Iris pigment epithelial cell (primary cell): Measurements from ENCODE around the gene NARF.
"Not testable (repeated sequence)": the region's sequence is repeated elsewhere in the genome, so short reads cannot be mapped to it uniquely, and the experiment has no call there.

Experiments used
- DNase-seq: peaks from one replicate; pipeline ENCODE4 v3.0.0-alpha.2; 2011; ENCODE audit warnings: low read depth

The NARF gene

DNA sequence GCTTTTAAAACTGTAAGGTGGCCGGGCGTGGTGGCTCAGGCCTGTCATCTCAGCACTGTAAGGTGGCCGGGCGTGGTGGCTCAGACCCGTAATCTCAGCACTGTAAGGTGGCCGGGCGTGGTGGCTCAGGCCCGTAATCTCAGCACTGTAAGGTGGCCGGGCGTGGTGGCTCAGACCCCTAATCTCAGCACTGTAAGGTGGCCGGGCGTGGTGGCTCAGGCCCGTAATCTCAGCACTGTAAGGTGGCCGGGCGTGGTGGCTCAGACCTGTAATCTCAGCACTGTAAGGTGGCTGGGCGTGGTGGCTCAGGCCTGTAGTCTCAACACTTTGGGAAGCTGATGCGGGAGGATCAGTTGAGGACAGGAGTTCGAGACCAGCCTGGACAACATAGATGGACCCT lies 80.5 kb downstream of the NARF start:
- not testable (repeated sequence) for DNase-seq
